Uterus (tissue), 4 donors: ENCODE measurements around the gene ITPRIP. TPM values are rescaled to one million over a fixed set of nuclear protein-coding genes. Genes with fewer than 3 reads are reported as not detected.

Source experiments
- DNase-seq, 2 donors: peaks; one replicate each; pipeline ENCODE4 v3.0.0-alpha.2; 2019 to 2020
- H3K27ac ChIP-seq, 2 donors: fragments of 200-600 bp; sonication (generic); 1 replicate in 1 of 2; 2 replicates in 1 of 2; pipeline ENCODE4 v1.5.1; 2016 to 2018
- H3K27me3 ChIP-seq, 2 donors: fragments of 200-600 bp; sonication (generic); one replicate each; pipeline ENCODE4 v1.5.1; 2018 to 2019; ENCODE audit warnings: control low read depth in 1 of 2
- H3K36me3 ChIP-seq, 2 donors: fragments of 200-600 bp; sonication (generic); one replicate each; pipeline ENCODE4 v1.5.1; 2019; ENCODE audit warnings: control low read depth in 1 of 2
- H3K4me1 ChIP-seq, 2 donors: fragments of 200-600 bp; sonication (generic); one replicate each; pipeline ENCODE4 v1.5.1; 2018 to 2019; ENCODE audit warnings: control low read depth in 1 of 2
- H3K4me3 ChIP-seq, 2 donors: fragments of 200-600 bp; sonication (generic); 1 replicate in 1 of 2; 2 replicates in 1 of 2; pipeline ENCODE4 v1.5.1; 2018 to 2019; ENCODE audit warnings: mild to moderate bottlenecking in 1 of 2
- H3K9me3 ChIP-seq, 2 donors: fragments of 200-600 bp; sonication (generic); one replicate each; pipeline ENCODE4 v1.5.1; 2019; ENCODE audit warnings: control low read depth in 1 of 2
- POLR2A ChIP-seq, 2 donors: fragments of 450-650 bp; IDR thresholded peaks; one replicate each; pipeline ENCODE4 v1.6.1; 2016; ENCODE audit warnings: antibody characterized with exemption in 2 of 2, mild to moderate bottlenecking in 1 of 2, moderate library complexity in 1 of 2
- intact Hi-C: fragments of 100-400 bp; cut with DNase I; formaldehyde crosslinking; loops from one replicate; pipeline ENCODE4 v1.15.1; 2023; ENCODE audit warnings: low total_unique reads
- total RNA-seq, 4 donors: library from RNA; depleted of rRNA in 3 of 4; stranded (reverse); fragments of >200 nt in 3 of 4; gene quantifications; one replicate each; pipeline versions ENCODE4 v1.1.0 to v1.2.4, GENCODE V29; 2014 to 2023
- TF ChIP-seq, protein P1 (sequence below), 4 experiments: fragments of 200-600 bp in 2 of 4; fragments of 450-650 bp in 2 of 4; sonication (generic) in 2 of 4; IDR thresholded peaks; one replicate each; pipeline ENCODE4 v1.5.1; 2016 to 2019; ENCODE audit warnings: antibody characterized with exemption in 4 of 4, mild to moderate bottlenecking in 2 of 4, moderate library complexity in 1 of 4
- donor health status: DM: yes; HTN: yes; CAD: no.

ITPRIP gene
- total RNA-seq, 4 donors from 2014 or later: 10.0 to 32.6 (median 22.4) TPM

DNA sequence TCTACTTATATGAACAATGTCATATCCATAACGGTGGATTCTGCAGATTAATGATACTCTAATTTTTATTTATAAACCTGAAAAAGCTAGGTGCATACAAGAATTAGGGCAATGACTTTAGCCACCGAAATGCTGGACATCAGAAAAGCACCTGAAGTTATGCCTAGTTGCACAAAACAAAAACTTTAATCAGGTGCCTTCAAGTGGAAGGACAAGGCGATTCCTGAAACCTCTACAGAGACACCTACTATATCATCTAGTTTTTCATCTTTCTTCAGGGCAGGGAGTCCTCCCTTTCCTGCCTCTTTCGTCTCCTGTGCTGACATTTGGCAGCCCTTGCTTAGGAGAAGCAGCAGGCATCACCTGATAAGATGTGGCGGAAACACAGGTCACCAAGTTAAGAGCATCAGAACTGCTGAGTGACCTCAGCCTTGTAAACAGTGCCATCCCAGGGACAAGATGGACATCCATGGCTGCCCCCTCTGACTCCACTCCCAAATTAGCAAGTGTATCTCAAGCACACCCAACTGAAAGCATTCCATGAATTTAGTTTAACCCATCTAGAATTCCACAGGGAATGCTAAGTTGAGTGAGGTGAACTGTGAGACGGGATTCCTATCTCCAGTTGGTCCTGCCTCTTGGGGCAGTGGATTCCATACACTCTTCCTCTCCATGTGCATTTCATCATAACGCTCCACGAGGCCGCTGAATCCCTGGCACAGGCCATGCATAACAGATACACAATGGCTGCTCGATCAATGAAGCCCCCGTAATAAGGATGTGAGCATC is 5.8 kb downstream of the ITPRIP start:
- peaks cover 42 to 47% of the 10 kb centered on the region in 2 donors for H3K4me1 ChIP-seq
- H3K9me3 ChIP-seq: no peaks in the 10 kb centered on the region
- TF ChIP-seq, protein P1, sequence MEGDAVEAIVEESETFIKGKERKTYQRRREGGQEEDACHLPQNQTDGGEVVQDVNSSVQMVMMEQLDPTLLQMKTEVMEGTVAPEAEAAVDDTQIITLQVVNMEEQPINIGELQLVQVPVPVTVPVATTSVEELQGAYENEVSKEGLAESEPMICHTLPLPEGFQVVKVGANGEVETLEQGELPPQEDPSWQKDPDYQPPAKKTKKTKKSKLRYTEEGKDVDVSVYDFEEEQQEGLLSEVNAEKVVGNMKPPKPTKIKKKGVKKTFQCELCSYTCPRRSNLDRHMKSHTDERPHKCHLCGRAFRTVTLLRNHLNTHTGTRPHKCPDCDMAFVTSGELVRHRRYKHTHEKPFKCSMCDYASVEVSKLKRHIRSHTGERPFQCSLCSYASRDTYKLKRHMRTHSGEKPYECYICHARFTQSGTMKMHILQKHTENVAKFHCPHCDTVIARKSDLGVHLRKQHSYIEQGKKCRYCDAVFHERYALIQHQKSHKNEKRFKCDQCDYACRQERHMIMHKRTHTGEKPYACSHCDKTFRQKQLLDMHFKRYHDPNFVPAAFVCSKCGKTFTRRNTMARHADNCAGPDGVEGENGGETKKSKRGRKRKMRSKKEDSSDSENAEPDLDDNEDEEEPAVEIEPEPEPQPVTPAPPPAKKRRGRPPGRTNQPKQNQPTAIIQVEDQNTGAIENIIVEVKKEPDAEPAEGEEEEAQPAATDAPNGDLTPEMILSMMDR (IDR thresholded peaks at IDR 0.05): no peak
- no peaks in the 10 kb centered on the region for H3K36me3 ChIP-seq
- no peaks in the 10 kb centered on the region for H3K27me3 ChIP-seq
- no peak for DNase-seq
- peak overlapping the region; percentile 88 to 97 for H3K27ac ChIP-seq
- H3K4me3 ChIP-seq: no peak overlapping the region
- intact Hi-C loops: no loop called here

DNA sequence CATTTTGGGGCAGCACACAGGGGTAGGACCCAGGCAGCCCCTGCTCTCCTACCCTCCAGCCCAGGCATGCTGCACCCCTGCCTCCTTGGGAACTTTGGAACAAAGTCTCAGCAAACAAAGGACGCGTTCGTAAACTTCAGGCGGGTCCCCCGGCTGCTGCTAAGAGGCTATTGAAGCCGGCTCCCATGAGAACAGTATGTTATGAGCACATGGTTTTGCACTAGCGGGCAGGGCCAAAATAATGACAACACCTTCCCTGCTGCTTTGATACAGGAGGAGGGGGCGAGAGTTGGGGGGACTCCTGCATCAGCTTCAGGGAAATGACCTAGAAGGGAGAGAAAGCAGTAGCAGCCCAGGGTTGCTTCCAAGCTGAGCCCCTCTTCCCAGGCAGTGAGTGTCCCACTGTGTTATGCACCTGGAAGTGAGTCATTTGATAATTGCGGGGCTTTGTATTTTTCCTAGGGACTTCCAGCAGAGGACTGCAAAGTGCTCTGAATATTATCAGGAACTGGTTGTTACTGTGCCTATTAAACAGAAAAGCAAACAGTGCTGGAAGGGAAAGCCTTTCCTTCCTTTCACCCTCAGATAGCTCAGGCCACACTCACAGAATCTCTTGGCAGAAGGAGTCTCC is 6.9 kb downstream of the ITPRIP start:
- no peak for DNase-seq
- Histone ChIP-seq H3K36me3 (no peaks in the 10 kb centered on the region), H3K9me3 (no peaks in the 10 kb centered on the region), H3K4me1 (peaks cover 46 to 48% of the 10 kb centered on the region in 2 donors), H3K27ac (peak overlapping the region; percentile 88 to 97), H3K4me3 (no peak overlapping the region), H3K27me3 (no peaks in the 10 kb centered on the region)
- intact Hi-C loops: no loop called here
- TF ChIP-seq, protein P1 (IDR thresholded peaks at IDR 0.05): no peak
- peak; percentile 27 to 48 for TF ChIP-seq POLR2A (IDR thresholded peaks at IDR 0.05)

DNA sequence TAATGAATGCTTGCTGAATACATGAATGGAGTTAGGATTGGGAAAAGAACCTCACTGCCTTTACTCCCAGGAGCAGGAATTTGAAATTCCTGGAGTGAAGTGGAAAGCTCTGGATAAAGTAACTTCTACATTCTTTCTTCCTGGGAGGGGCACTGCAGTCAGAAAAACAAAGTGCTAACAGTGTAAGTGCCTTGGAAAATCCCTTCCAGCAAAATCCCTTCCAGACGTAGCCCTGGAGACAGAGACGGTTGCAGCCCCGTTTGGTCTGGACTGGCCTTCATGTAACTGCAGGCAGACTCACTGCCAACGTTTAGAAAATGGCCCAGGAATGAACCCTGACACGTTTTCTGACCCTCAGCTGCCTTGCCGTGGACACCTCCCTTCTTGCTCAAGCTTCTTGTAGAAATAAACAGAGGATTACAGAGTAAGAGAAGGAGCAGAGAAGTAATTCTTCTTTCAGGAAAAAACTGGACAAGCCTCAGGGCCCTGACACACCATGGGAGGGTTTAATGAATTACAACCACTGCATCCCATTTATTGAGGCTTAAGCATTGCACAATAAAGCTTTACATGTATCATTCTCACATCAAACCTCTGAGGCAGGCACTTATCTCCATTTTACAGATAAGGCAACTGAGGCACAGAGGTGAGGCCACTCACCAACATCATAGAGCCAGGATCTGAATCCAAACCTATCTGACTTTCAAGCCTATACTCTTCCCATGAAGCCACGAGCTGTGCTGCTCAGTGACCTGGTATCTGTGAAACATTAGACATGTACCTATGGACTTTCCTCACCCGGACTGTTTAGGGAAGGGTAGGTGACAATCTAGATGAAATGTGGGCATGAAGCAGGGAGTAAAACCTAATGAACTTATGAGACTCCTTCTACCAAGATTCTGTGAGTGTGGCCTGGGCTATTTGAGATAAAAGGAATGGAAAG is 7.8 kb downstream of the ITPRIP start:
- H3K4me1 ChIP-seq: peaks cover 54 to 56% of the 10 kb centered on the region in 2 donors
- intact Hi-C loops: no loop called here
- H3K27ac ChIP-seq: peak overlapping the region; percentile 88 to 97
- no peaks in the 10 kb centered on the region for H3K27me3 ChIP-seq
- no peaks in the 10 kb centered on the region for H3K36me3 ChIP-seq
- peak; percentile 86 to 90 for DNase-seq
- TF ChIP-seq, protein P1 (IDR thresholded peaks at IDR 0.05): no peak
- TF ChIP-seq POLR2A (IDR thresholded peaks at IDR 0.05): peak in 1 of 2 donors; percentile 37
- H3K9me3 ChIP-seq: no peaks in the 10 kb centered on the region
- H3K4me3 ChIP-seq: no peak overlapping the region

DNA sequence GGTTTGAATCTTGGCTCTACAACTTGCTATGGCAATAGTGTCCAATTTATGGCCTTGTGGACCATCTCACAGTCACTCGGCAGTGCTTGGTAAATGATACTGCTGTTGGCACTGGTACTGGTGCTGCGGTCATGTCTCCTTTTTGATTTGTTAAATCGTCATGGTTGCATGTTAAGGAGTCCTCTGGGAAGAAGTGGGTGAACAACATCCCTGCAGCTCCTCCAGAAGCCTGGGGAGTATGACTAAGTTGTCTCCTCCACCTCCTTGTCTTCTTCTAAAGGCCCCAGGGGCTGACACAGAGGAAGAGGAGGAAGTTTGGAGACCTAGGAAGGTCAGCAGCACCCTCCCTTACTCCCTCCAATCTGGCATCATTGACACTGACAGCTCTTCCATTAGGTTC is 8.5 kb downstream of the ITPRIP start:
- Histone ChIP-seq H3K27ac (peak overlapping the region; percentile 88 to 97), H3K4me1 (peaks cover 53 to 60% of the 10 kb centered on the region in 2 donors), H3K4me3 (no peak overlapping the region), H3K9me3 (no peaks in the 10 kb centered on the region), H3K36me3 (no peaks in the 10 kb centered on the region), H3K27me3 (no peaks in the 10 kb centered on the region)
- TF ChIP-seq, protein P1 (IDR thresholded peaks at IDR 0.05): no peak
- no peak for TF ChIP-seq POLR2A (IDR thresholded peaks at IDR 0.05)
- intact Hi-C loops: no loop called here
- DNase-seq: peak in 1 of 2 donors; percentile 32
